Measurements from ENCODE around the gene WASF1. TPM values are rescaled to one million over a fixed set of nuclear protein-coding genes. Genes with fewer than 3 reads are reported as not detected.
"Not testable (repeated sequence)": the region's sequence is repeated elsewhere in the genome, so short reads cannot be mapped to it uniquely, and the experiment has no call there.

The WASF1 gene
- total RNA-seq, 2 donors from 2014 or later = 3.5 to 4.8 TPM

GRCh38 chr6:110083875-110084585 is 95.4 kb downstream of the WASF1 start:
- Histone ChIP-seq H3K27ac (no peak overlapping the region), H3K36me3 (no peaks in the 10 kb centered on the region), H3K27me3 (no peaks in the 10 kb centered on the region), H3K9me3 (no peaks in the 10 kb centered on the region), H3K4me1 (no peaks in the 10 kb centered on the region), H3K4me3 (no peak overlapping the region)
- no peak for DNase-seq (ENCODE audit: low spot score)
- TF ChIP-seq CTCF (IDR thresholded peaks at IDR 0.05) = no peak

GRCh38 chr6:110075406-110075805 is 104.1 kb downstream of the WASF1 start:
- H3K4me3 ChIP-seq = no peak overlapping the region
- no peaks in the 10 kb centered on the region for H3K27me3 ChIP-seq
- no peaks in the 10 kb centered on the region for H3K9me3 ChIP-seq
- H3K36me3 ChIP-seq = no peaks in the 10 kb centered on the region
- H3K4me1 ChIP-seq = no peaks in the 10 kb centered on the region
- no peak for TF ChIP-seq CTCF (IDR thresholded peaks at IDR 0.05)
- H3K27ac ChIP-seq = no peak overlapping the region
- DNase-seq (ENCODE audit: low spot score) = no peak

- H3K27ac ChIP-seq; H3K4me1 ChIP-seq; DNase-seq (ENCODE audit: low spot score); H3K9me3 ChIP-seq; H3K36me3 ChIP-seq; H3K4me3 ChIP-seq; H3K27me3 ChIP-seq: not testable (repeated sequence)
Observed at GRCh38 chr6:110073474-110073873, 106.0 kb downstream of the WASF1 start.

GRCh38 chr6:110068592-110068967 is 110.9 kb downstream of the WASF1 start:
- Histone ChIP-seq H3K9me3 (no peaks in the 10 kb centered on the region), H3K27ac (no peak overlapping the region), H3K4me1 (peaks cover 0 to 13% of the 10 kb centered on the region in 2 donors), H3K4me3 (no peak overlapping the region), H3K36me3 (no peaks in the 10 kb centered on the region), H3K27me3 (no peaks in the 10 kb centered on the region)
- DNase-seq (ENCODE audit: low spot score) = no peak
- TF ChIP-seq CTCF (IDR thresholded peaks at IDR 0.05) = no peak

- H3K36me3 ChIP-seq = no peaks in the 10 kb centered on the region
- TF ChIP-seq CTCF (IDR thresholded peaks at IDR 0.05) = no peak
- H3K4me3 ChIP-seq = no peak overlapping the region
- peaks cover 0 to 13% of the 10 kb centered on the region in 2 donors for H3K4me1 ChIP-seq
- no peaks in the 10 kb centered on the region for H3K27me3 ChIP-seq
- DNase-seq (ENCODE audit: low spot score) = no peak
- H3K27ac ChIP-seq = no peak overlapping the region
- no peaks in the 10 kb centered on the region for H3K9me3 ChIP-seq
Observed at GRCh38 chr6:110067837-110068591, 111.5 kb downstream of the WASF1 start.

GRCh38 chr6:110064744-110065524 is 114.5 kb downstream of the WASF1 start:
- H3K4me1 ChIP-seq = peaks cover 0 to 13% of the 10 kb centered on the region in 2 donors
- H3K36me3 ChIP-seq = no peaks in the 10 kb centered on the region
- H3K4me3 ChIP-seq = no peak overlapping the region
- DNase-seq (ENCODE audit: low spot score) = no peak
- no peaks in the 10 kb centered on the region for H3K9me3 ChIP-seq
- no peak for TF ChIP-seq CTCF (IDR thresholded peaks at IDR 0.05)
- no peaks in the 10 kb centered on the region for H3K27me3 ChIP-seq
- H3K27ac ChIP-seq = no peak overlapping the region

Measured in right atrium auricular region (tissue), 2 donors.